NOMO-1 (cell line): ENCODE results near the gene ARHGEF40.

Experiments
- DNase-seq, 2 experiments: peaks; one replicate each; lab custom pipeline; 2025; ENCODE audit not compliant: unreplicated experiment in 2 of 2; lab: John Stamatoyannopoulos, UW

Gene ARHGEF40

DNA sequence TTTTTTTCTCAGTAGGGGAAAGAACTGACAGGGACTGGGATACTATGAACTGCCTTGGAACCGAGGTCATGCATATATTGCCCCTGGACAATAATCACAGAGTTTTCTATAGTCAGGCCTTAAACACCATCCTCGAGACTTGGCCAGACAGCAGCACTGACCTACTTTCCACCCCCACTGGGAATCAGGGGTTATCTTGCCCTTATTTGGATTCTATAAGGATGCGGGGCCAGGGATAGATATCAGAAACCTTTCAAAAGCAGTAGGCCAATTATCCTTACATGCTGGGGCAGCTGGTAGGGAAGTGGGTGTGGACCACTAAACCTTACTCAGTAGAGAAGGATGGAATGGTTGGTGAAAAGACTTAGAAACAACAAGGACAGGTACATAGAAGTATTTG is 26.3 kb downstream of the ARHGEF40 start:
- DNase-seq, result no peak

DNA sequence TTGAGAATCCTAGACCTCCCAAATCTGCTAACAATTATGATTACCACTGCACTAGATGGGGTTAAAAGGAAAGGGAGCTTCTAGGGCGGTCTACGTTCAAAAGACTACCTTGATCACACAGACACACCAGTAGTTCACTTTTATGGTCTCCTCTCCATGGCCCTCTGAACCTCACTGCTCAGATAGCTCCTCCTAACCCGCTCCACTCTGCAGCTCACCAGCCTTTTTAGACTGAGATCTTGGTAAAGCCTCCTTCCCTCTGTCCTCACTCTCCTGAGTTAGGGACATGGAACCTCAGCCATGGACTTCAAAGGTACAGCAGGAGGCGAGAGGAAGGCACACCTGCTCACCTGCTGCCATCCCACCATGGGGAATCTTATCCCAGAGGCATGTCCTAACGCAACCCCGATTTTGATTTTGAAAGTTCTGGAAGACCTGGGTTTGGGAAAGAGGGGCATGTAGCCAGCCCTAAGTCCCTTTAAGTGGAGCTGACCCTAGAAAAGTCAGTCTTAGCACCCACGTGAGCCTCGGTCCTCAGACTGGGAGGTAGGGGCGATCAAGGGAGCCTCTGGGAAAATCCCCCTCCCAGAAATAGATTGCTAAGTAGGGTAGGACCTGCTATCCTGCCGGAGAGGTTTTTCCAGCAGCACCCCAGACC is 27.0 kb downstream of the ARHGEF40 start:
- DNase-seq, result no peak

DNA sequence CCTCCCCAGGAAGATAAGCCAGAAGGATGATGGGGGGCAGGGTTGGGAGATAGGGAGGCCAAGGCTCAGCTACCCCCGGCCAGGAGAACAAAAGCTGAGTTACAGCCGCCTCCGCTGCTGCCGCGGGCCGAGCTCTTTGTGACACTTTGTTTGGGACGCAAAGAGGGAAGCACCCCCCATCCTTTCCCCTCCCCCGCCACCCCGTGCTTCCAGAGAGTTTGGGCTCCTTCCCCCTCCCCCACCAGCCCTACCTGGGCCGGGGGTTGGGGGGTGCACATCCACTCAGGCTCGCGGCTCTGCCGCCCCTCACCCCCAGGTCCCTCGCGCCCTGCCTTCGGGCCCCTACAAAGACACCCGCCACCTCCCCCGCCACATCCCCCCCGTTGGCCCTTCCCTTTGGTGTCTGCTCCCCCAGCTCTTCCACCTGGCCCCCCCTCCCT is 27.6 kb downstream of the ARHGEF40 start:
- no peak for DNase-seq

DNA sequence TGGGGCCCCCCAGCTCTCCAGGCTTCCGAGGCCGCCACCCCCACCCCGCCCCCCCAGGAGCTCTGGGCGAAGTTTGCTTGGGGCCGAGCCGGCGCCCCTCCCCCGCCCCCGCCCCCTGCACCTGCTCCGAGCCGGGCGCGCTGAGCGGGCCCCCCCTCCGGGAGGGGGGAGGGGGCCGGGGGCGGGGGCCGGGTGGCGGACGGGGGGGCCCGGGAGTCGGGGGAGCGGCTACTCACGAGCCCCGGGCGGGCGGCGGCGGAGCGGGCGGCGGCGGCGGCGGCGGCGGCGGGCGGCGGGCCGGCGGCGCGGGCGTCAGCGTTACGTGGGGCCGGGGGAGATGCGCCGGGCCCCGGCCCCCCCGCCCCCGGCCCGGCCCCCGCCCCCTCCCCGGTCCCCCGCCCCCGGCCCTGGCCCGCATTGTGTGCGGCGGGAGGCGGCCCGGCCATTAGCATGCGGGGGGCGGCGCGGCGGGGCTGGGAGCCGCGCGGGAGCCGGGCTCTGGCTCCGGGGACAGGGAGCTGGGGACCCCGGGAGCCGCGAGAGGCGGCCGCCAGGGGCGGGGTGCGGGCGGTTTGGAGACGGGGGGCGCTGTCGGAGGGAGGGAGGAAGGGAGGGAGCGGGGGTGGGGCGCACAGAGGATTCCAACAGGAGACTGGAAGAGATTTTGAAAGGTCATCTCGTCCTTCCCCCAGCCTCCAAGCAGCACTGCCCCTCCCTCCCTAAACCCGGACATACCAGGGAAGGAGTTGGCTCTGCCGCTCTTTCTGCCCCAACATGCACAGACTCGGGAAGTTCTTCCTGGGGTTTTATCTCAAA is 28.2 kb downstream of the ARHGEF40 start, which contains the start of gene ZNF219:
TSS of gene ZNF219 (minus strand) at position 580 of the 816 bp plus-strand sequence. CDS start 5,064 bp downstream, outside the sequence.
- peak in 1 of 2 experiments; percentile 9 for DNase-seq

DNA sequence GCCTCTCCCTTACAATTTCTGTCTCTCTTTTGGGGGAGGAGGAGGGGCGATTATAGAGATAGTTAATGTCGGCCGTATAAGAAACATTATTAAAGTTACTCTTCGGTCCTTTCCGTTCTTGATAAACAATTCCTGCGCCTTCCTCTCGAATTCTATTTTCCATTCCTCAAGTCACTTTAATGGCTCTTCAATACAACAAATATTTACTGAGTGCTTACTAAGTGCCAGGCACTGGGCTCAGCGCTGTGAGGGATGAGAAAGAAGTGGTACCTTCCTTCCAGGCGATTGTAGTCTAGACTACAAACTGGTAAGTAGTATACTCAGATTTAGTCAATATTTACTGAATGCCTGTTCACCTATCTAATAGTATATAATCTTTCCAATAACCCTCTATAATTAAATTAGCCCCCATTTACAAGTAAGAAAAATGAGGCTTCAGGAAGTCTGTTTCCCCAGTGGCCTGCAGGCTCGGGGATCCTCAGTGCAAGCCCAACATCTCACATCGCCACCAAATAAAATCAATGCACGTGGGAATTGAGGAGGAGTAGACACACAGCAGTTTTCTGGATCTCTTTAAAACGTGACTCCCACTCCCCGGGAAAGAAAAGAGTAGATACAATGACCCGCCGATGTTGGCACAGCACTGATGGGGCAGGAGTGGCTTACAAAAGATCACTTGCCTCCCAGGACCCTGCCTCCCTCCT is 28.9 kb downstream of the ARHGEF40 start:
- no peak for DNase-seq

DNA sequence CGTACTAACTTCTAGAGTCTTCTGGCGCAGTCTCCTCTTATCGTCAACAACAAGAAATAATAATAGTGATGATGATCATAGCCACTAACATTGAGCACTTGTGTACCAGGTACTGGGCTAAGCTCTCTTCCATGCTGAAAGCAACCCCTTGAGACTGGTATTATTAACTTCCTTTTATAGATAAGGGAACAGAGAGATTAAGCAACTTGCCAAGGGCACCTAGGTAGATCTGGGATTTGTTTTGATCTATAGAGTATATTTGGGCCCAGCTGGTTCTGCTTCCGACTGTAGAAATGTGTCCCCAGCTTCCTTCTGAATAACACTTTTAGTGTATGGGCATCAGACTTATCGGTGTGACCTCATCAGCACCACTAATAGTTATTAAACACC is 29.5 kb downstream of the ARHGEF40 start:
- no peak for DNase-seq

DNA sequence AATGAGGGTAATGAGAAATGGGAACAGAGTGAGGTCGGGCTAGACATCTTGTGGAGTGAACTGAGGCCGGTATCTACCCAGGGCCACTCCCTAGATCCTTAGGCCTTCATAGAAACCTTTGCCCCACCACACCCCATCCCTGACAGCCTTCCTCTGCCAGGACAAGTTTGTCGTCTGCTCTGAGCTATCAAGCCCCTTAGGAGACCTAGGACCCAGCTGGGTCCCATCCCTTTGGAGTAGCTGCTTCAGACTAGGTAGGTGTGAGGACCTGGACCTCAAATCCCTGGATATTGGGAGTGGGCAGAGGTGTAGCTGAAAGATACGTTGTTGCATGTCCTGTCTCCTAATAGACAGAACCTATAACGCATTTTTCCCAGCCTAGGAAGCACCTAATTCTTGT is 30.8 kb downstream of the ARHGEF40 start, which contains the start of gene TMEM253:
TSS of gene TMEM253 (plus strand) at position 136 of the 400 bp plus-strand sequence. CDS start 278 bp downstream, outside the sequence.
- no peak for DNase-seq

DNA sequence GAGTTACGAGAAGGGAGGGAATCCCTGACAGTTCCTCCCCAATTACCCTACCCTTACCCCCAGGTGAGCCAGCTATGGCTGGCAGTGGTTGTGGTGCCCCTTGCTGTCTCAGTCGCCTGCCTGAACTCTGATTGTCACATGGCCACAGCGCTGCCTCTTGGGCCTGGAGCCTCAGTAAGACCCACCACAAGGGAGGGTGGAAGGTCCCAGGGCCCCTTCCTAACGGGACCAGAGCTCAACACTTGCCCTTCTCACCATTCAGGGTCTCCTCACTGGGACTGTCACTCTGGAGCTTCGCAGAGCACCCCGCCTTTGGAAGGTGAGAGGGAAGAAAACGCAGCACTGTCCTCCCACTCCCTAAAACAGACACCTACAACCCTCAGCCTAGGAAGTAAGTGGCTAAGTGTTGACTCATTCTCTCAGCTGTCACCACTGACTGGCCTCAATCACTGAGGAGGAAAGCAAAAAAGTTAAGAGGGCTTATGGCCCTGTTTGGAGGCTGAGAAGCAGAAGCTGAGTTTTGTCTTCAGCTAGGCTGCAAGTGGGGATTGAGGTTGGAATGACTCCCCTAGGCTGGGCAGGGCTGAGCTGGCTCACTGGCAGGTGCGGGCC is 31.8 kb downstream of the ARHGEF40 start:
- DNase-seq, result no peak

DNA sequence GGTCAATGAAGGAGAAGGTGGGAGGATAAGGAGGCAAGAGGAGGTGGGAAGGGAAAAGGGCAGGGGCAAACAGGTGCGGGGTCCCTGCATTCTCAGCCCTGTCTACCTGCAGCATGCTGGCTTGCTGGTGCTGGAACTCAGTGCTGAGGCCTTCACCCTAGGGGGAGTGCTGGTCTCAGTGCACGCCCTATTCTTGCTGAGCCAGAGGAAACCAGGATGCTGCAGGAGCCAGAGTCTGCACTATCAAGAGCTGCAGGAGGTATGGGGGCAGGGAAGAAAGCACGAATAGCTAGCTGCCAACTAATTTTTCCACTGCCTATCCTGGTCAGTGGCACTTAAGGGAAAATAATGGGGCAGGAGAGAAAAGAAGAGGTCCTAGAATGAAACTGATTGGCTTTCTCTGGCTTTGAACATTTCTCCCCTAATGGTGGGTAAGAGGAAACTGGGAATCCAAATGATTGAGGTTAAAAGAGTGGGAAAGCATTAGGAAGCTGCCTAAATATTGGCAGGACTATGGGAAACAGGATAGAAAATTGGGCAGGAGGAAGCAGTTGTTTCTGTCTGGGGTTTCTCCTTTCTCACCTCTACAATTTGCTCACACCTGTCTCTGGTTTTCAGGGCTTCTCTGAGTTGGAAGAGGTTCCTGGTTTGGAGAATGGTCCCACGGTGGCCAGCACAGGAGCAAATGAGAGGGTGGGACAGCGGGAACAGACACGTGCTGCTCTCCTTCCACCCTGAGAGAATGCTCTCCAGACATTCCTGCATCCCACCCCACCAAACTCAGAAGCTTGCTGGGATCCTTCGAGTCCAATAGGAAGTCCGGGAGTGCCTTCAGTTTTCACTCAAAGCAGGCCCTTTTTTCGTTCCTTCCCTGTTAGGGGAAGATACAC is 32.7 kb downstream of the ARHGEF40 start:
- DNase-seq, result no peak

DNA sequence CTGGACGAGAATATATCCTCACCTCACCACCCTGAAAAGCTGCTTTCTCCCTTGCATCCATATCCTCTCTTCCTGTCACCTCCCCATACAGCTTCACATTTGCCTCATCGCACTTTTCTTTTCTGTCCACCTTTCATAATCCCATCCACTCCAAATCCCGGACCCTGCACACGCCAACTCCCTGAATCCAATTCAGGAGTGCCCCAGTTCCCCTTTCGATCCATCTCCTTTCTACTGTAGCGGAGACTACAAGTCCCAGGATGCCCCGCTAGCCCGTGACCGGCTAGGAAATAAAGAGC is 33.3 kb downstream of the ARHGEF40 start:
- no peak for DNase-seq

DNA sequence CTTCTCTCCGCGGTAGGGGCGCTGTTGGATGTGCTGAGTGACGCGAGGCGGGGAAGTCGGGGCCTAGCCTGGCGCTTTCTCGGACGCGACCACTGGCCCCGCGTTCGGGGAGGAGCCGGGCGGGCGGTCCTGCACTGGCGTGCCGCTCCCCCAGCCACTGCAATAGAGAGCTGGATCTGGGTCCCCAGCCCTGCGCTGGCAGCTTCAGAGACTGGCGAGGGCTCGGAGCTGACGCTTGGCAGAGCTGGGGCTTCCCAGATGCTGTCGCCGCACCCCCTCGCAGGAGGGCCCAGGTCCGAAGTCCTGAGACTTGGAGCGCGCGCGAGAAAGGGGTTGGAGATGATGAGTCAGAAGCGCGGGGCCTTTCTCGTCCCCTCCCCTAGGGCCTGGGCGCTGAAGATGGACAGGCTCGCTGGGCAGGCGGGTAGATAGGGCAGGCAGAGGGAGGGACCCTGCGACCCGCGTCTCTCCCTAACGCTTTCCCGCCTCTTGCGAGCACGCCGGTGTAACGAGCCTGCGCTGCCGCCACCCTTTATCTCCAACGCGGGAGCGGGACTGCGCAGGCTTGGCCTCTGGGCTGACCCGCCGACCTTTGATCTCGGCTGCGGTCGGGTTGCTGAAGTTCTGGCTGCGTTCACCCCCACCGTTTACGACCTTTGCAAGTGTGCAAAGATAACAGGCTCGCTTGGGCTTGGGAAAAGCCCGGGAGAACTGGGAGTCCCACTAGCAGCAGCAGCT is 33.8 kb downstream of the ARHGEF40 start:
- DNase-seq, result peak; percentile 95 to 96

DNA sequence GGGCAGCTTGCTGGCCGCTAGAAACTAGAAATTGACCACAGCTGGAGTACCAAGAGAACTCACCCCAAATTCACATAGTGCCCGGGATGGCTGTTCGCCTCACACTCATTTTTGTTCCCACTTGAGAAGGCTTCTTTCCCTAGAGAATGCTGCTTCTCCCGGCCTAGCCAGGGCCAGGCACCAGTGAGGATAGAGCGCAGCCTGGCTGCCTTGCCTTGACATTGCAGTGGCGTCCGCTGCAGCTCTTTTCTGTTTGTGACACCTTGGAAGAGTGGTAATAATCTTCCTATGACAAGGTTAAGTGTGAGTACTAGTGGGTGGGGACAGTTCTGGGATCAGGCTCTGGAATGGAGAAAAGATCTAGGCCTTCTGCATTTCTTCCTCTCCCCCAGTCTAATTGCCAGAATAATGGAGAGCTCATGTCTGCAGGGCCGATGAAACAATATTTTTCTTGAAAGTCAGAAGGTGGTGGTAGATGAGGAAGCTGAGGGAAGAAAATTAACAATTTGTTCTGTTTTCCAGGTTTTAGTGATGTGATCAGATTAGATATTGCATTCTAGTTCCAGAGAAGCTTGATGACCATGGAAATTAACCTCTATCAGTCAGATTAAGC is 34.5 kb downstream of the ARHGEF40 start:
- DNase-seq, result peak; percentile 48 to 61

DNA sequence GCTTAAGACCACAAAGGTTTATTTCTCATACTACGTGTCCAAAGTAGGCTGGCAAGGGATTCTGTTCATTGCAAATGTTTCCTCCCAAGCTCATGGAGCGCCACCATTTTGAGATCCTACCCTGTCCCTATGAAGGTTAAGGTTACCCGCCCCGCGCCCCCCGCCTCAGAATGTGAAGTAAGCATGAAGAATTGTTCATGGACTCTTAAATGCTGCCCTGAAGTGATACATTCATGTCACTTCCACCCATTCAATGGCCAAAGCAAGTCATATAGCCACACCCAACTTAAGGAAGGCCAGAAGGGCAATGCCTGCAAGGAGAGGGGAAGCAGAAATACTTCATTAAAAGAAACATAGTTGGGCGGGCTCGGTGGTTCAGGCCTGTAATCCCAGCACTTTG is 35.0 kb downstream of the ARHGEF40 start:
- DNase-seq, result no peak

DNA sequence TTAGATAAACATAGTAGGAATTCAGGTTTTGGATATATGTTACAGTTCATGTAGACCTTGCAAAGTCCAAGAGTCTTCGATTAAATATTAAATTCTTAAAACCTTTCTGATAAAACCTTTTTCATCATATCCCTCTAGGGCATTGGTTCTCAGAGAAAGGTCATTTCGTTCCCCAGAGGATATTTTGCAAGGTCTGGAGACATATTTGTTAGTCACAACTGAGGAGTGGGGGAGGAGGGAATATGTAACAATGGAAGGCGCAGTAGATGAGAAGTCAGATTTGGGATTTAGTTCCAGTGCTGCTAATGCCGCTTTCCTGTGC is 36.0 kb downstream of the ARHGEF40 start:
- DNase-seq, result peak; percentile 39 to 63

DNA sequence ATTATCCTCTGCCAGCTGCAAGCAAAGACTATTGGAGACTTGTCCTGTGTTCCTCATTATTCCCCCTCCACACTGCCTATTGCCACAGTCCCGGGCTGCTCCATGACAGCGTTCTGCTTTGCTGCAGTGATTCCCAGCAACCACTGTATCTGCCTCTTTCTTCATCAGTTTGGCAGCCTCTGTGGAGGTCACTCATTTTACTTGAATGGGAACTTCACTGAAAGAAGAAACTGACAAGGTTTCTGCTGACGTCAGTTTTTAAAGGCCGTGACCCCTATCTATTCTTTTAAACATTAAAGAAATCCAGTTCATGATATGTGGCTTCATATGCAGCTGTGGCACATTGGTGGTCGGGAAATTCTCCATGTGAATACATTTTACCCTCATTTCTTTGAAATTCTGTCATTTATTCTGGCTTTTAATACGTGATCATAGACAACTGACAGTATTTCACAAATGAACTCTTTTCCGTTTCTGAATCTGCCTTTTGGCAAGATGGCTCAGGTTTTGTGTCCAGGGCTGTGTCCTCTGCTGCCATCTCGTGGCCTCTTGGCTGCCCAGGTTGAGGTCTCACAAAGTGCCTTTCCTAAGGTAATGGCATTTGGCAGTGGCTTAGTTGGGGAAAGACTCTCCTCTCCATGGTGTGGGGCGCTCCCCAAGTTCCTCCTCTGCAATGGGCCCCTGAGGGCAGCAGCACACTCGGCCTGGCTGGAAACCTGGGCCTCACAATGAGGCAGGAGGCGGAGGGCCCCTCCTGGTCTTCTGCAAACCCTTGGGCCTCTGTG is 36.6 kb downstream of the ARHGEF40 start:
- peak; percentile 79 to 82 for DNase-seq

DNA sequence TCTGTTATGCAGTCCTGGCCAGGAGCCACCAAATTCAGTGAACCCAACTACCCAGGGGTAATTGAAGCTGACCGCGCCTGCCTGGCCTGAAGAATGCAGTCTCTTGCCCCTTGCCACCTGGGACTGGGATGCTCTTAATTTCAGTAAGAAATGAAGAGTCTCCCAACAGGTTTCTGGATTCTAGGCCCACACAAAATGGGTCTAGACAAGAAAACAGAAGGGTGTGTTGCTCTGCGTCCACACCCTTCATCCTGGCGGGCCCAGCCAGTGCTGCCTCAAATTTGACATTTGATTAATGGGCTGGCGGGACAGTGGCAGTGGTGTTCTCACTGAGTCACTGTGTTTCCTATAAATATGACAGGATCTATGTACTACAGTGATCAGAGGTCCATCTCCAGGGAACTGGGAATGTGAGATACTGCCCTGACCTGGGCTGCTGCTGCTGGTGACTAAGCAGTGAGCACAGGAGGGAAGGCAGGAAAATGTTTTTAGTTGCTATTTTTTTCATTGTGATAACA is 37.2 kb downstream of the ARHGEF40 start:
- DNase-seq, result peak; percentile 24 to 45

DNA sequence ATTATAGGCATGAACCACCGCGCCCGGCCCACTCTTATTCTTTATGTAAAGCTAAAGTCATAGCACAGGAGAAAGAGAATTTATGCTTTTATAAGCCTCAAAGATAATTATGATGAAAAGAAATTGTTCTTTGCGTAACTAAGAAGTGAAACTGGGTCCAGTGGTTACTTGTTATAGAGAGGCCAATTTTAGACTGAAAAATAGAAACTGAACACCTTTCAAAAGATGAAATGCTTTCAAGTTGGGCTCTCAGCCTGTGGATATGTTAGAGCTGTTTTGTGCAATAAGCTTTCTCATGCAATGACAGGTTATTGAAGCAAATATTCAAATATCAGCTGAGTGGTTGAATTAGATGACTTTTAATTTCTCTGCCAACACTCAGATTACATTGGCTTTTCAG is 38.7 kb downstream of the ARHGEF40 start:
- peak; percentile 40 to 83 for DNase-seq
